IMR-90 (cell line): Measurements from ENCODE around the gene TRAPPC3. TPM values are rescaled to one million over a fixed set of nuclear protein-coding genes. Genes with fewer than 3 reads are reported as not detected.

Experiments used
- ATAC-seq: fragments of 200-7000 bp; cut with Tn5 transposase; 2 replicates; pipeline ENCODE4 v1.9.1; 2020; ENCODE audit warnings: low read depth, mild to moderate bottlenecking, moderate library complexity
- BruUV-seq: library from RNA; stranded (reverse); fragments of 400-500 nt; replicated peaks from 2 replicates; lab custom pipeline; 2021; lab: Mats Ljungman, UMichigan
- CTCF ChIA-PET: fragments of 300-600 bp; formaldehyde crosslinking; extraction: SDS; loops from one replicate; lab custom pipeline; 2021; ENCODE audit warnings: antibody characterized with exemption; lab: Yijun Ruan, JAX
- POLR2A ChIA-PET: fragments of 300-600 bp; sonication (Branson Sonifier 250); formaldehyde crosslinking; loops from one replicate; lab custom pipeline; 2022; ENCODE audit warnings: antibody characterized with exemption; ENCODE audit not compliant: unreplicated experiment; lab: Charles Lee
- DNase-seq: peaks from one replicate; pipeline ENCODE4 v3.0.0; 2013
- H2AFZ ChIP-seq: replicated peaks from 2 replicates; pipeline ENCODE3; 2013; ENCODE audit warnings: low read length, mild to moderate bottlenecking; ENCODE audit not compliant: poor library complexity
- H2AK5ac ChIP-seq: 2 replicates; pipeline ENCODE4 v1.6.1; 2013; ENCODE audit warnings: low read depth, low read length, inconsistent platforms
- H2AK9ac ChIP-seq: replicated peaks from 2 replicates; pipeline ENCODE3; 2013; ENCODE audit warnings: mild to moderate bottlenecking, low read depth, low read length, moderate library complexity; ENCODE audit not compliant: poor library complexity
- H2BK120ac ChIP-seq: 2 replicates; pipeline ENCODE4 v1.6.1; 2013; ENCODE audit warnings: low read depth, low read length, inconsistent platforms
- H2BK15ac ChIP-seq: 3 replicates; pipeline ENCODE4 v1.6.1; 2013; ENCODE audit warnings: low read depth, low read length, inconsistent platforms
- H2BK20ac ChIP-seq: 2 replicates; pipeline ENCODE4 v1.6.1; 2013; ENCODE audit warnings: low read depth, mild to moderate bottlenecking, inconsistent platforms, low read length, moderate library complexity
- H2BK5ac ChIP-seq: 2 replicates; pipeline ENCODE4 v1.6.1; 2013; ENCODE audit warnings: mild to moderate bottlenecking, low read depth, low read length, inconsistent platforms; ENCODE audit not compliant: poor library complexity, severe bottlenecking
- H3K14ac ChIP-seq: replicated peaks from 2 replicates; pipeline ENCODE4 v1.6.1; 2013; ENCODE audit warnings: low read depth, low read length, inconsistent platforms
- H3K18ac ChIP-seq: 2 replicates; pipeline ENCODE4 v1.6.1; 2013; ENCODE audit warnings: low read depth, low read length, control low read depth
- H3K23ac ChIP-seq: 2 replicates; pipeline ENCODE4 v1.6.1; 2013; ENCODE audit warnings: low read depth, low read length, inconsistent platforms
- H3K27ac ChIP-seq: 2 replicates; pipeline ENCODE4 v1.5.1; 2013; ENCODE audit warnings: mild to moderate bottlenecking, control low read depth, low read length; ENCODE audit not compliant: insufficient read depth
- H3K27me3 ChIP-seq: 2 replicates; pipeline ENCODE4 v1.6.1; 2013; ENCODE audit warnings: low read length; ENCODE audit not compliant: control insufficient read depth, insufficient read depth
- H3K36me3 ChIP-seq: 2 replicates; pipeline ENCODE4 v1.6.1; 2013; ENCODE audit warnings: low read length, mixed read lengths; ENCODE audit not compliant: control insufficient read depth, insufficient read depth
- H3K4ac ChIP-seq: 2 replicates; pipeline ENCODE4 v1.6.1; 2013; ENCODE audit warnings: low read depth, low read length, inconsistent platforms
- H3K4me1 ChIP-seq: 2 replicates; pipeline ENCODE4 v1.6.1; 2013; ENCODE audit warnings: low read length, mixed read lengths; ENCODE audit not compliant: control insufficient read depth, insufficient read depth
- H3K4me2 ChIP-seq: 2 replicates; pipeline ENCODE4 v1.6.1; 2013; ENCODE audit warnings: low read depth, mild to moderate bottlenecking, control low read depth, low read length, moderate library complexity
- H3K4me3 ChIP-seq: 2 replicates; pipeline ENCODE4 v1.5.1; 2013; ENCODE audit warnings: low read depth, mild to moderate bottlenecking, control low read depth, low read length, moderate library complexity; ENCODE audit not compliant: insufficient read depth
- H3K56ac ChIP-seq: 2 replicates; pipeline ENCODE4 v1.6.1; 2013; ENCODE audit warnings: low read length, inconsistent platforms; ENCODE audit not compliant: insufficient read depth; ENCODE audit errors: extremely low read depth
- H3K79me1 ChIP-seq, 2 experiments: 2 replicates each; pipeline ENCODE4 v1.6.1; 2013; ENCODE audit warnings: low read length in 2 of 2, inconsistent platforms in 1 of 2, low read depth in 1 of 2
- H3K9ac ChIP-seq: 2 replicates; pipeline ENCODE4 v1.6.1; 2013; ENCODE audit warnings: low read depth, low read length, control low read depth
- H3K9me1 ChIP-seq: 2 replicates; pipeline ENCODE4 v1.6.1; 2013; ENCODE audit warnings: low read length, inconsistent platforms; ENCODE audit not compliant: insufficient read depth
- H3K9me3 ChIP-seq: 2 replicates; pipeline ENCODE4 v1.6.1; 2013; ENCODE audit warnings: low read length; ENCODE audit not compliant: control insufficient read depth, insufficient read depth
- H4K20me1 ChIP-seq: 2 replicates; pipeline ENCODE4 v1.6.1; 2013; ENCODE audit warnings: low read length, inconsistent platforms; ENCODE audit not compliant: insufficient read depth
- H4K5ac ChIP-seq: 2 replicates; pipeline ENCODE4 v1.6.1; 2013; ENCODE audit warnings: mild to moderate bottlenecking, low read depth, low read length, control low read depth
- H4K8ac ChIP-seq, 2 experiments: 2 replicates each; pipeline ENCODE4 v1.6.1; 2013; ENCODE audit warnings: low read depth in 2 of 2, low read length in 2 of 2, control low read depth in 1 of 2, inconsistent platforms in 1 of 2
- H4K91ac ChIP-seq: 2 replicates; pipeline ENCODE4 v1.6.1; 2013; ENCODE audit warnings: low read depth, low read length, inconsistent platforms; ENCODE audit not compliant: insufficient read depth
- FOS ChIP-seq: fragments of 150-350 bp; IDR thresholded peaks from 2 replicates; pipeline ENCODE4 v1.6.1; 2016; ENCODE audit warnings: low read depth, low read length
- MAFK ChIP-seq: IDR thresholded peaks from 2 replicates; pipeline ENCODE4 v1.6.1; 2012; ENCODE audit warnings: low read depth, low read length, improper control_type of control experiment
- MAZ ChIP-seq: IDR thresholded peaks from 2 replicates; pipeline ENCODE4 v1.6.1; 2012; ENCODE audit warnings: low read depth, mild to moderate bottlenecking, low read length, improper control_type of control experiment, moderate library complexity, borderline replicate concordance
- POLR2A ChIP-seq: IDR thresholded peaks from 2 replicates; pipeline ENCODE4 v1.6.1; 2012; ENCODE audit warnings: mild to moderate bottlenecking, low read depth, low read length
- RAD21 ChIP-seq: IDR thresholded peaks from 2 replicates; pipeline ENCODE4 v1.6.1; 2012; ENCODE audit warnings: low read length, improper control_type of control experiment
- SMC3 ChIP-seq: fragments of 150-350 bp; IDR thresholded peaks from 2 replicates; pipeline ENCODE4 v1.6.1; 2016; ENCODE audit warnings: low read depth, mild to moderate bottlenecking, antibody characterized with exemption, low read length, moderate library complexity
- WGBS, 2 experiments: methylation state at CpG; one replicate each; pipeline versions ENCODE4 v1.1.5 to v1.1.7; 2013; ENCODE audit warnings: missing lambda C conversion rate in 2 of 2; ENCODE audit not compliant: insufficient read length in 1 of 2; ENCODE audit errors: extremely low coverage in 2 of 2; 5-methylcytosine and 5-hydroxymethylcytosine counted together
- dilution Hi-C: fragments of 300-500 bp; cut with HindIII; formaldehyde crosslinking; loops from one replicate; pipeline ENCODE4 v1.14.3; 2018; ENCODE audit warnings: low sequenced_read_pairs; ENCODE audit not compliant: unreplicated experiment
- in situ Hi-C: fragments of 300-500 bp; cut with MboI; formaldehyde crosslinking; loops from 3 replicates; pipeline ENCODE4 v1.14.3; 2019; ENCODE audit warnings: low sequenced_read_pairs, inconsistent platforms, mixed read lengths
- intact Hi-C: fragments of 100-400 bp; cut with micrococcal nuclease; formaldehyde crosslinking; loops from 2 replicates; pipeline ENCODE4 v1.10.0; 2022
- polyA plus RNA-seq, 3 experiments: library from polyadenylated mRNA; depleted of rRNA; stranded (reverse); fragments of >200 nt; gene quantifications; 2 replicates each; pipeline ENCODE4 v1.2.3, GENCODE V29; 2012; ENCODE audit warnings: low replicate concordance in 1 of 3
- total RNA-seq: library from RNA; depleted of rRNA; stranded (reverse); fragments of >200 nt; gene quantifications from 2 replicates; pipeline ENCODE4 v1.2.3, GENCODE V29; 2012
- TF ChIP-seq, protein P1 (sequence below): conservative IDR thresholded peaks from 2 replicates; pipeline ENCODE4 v1.5.1; 2012; ENCODE audit warnings: mild to moderate bottlenecking, low read depth, low read length, improper control_type of control experiment

Gene TRAPPC3
- total and polyA plus RNA-seq, 2 of the 4 experiments (the other 2 are of a cell fraction), result 76.0 to 77.8 TPM

DNA sequence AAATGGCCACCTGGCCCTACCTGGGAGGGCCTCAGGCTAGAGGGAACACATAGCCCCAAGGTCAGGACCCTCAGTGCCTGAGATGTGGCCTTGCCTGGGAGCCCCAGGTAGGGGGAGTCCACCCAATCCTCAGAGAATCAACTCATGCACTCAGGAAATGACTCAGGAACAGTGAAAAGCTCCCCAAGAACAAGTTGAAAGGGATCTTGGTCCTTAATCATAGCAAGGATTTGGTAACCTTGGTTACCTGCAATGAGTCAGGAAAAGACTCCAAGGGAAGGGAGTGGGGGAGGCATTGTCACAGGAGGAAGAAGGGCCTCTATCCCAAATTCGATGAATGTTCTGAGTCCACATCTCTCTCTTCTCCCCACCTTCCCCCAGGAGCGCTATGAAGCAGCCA, 23.7 kb upstream of the TRAPPC3 start:
- intact Hi-C loops (no loop called here), in situ Hi-C loops (no loop called here), dilution Hi-C loops (no loop called here)
- Histone ChIP-seq H3K23ac (0 out of 2 replicates have a peak overlapping the region, but pooled peaks have one; percentile 29), H3K4ac (peak overlapping the region; percentile 14), H3K27me3 (no peaks in the 10 kb centered on the region), H2BK20ac (no peak overlapping the region), H3K36me3 (peaks cover 73% of the 10 kb centered on the region), H2BK5ac (peak overlapping the region; percentile 38), H4K5ac (no peak overlapping the region), H3K9ac (no peak overlapping the region), H4K8ac (peak overlapping the region in 1 of 2 experiments; percentile 71; a peak in 2 of 4 replicates), H3K4me3 (no peak overlapping the region), H2AFZ (peak overlapping the region; percentile 51), H2BK15ac (no peak overlapping the region), H3K27ac (no peak overlapping the region; the same call in 1 of the 2 replicates), H4K20me1 (peaks cover 79% of the 10 kb centered on the region), H4K91ac (no peak overlapping the region), H2AK5ac (peak overlapping the region; percentile 5; the same call in 1 of the 2 replicates), H3K9me3 (no peaks in the 10 kb centered on the region), H3K79me1 (peaks cover 50 to 80% of the 10 kb centered on the region in 2 experiments), H3K9me1 (peaks cover 13% of the 10 kb centered on the region), H2BK120ac (no peak overlapping the region), H3K56ac (no peak overlapping the region), H3K4me1 (peaks cover 6% of the 10 kb centered on the region), H3K14ac (no peak overlapping the region), H2AK9ac (peak overlapping the region; percentile 75), H3K4me2 (no peak overlapping the region), H3K18ac (no peak overlapping the region)
- ATAC-seq, result peak; percentile 31
- POLR2A ChIA-PET, result interaction anchor here (0.5 kb wide), 1 partner anchor 122 kb away, joined by 4 read pairs; no protein-coding TSS in a partner anchor
- no CpG with 5 or more reads among the region's 2 CpGs for WGBS, 2 experiments
- CTCF ChIA-PET, result no interaction called here
- no peak for TF ChIP-seq MAFK
- TF ChIP-seq RAD21, result 0 out of 2 replicates have a peak, but pooled peaks have one; percentile 3
- TF ChIP-seq MAZ, result no peak
- TF ChIP-seq POLR2A, result no peak
- TF ChIP-seq SMC3, result no peak
- TF ChIP-seq, protein P1, sequence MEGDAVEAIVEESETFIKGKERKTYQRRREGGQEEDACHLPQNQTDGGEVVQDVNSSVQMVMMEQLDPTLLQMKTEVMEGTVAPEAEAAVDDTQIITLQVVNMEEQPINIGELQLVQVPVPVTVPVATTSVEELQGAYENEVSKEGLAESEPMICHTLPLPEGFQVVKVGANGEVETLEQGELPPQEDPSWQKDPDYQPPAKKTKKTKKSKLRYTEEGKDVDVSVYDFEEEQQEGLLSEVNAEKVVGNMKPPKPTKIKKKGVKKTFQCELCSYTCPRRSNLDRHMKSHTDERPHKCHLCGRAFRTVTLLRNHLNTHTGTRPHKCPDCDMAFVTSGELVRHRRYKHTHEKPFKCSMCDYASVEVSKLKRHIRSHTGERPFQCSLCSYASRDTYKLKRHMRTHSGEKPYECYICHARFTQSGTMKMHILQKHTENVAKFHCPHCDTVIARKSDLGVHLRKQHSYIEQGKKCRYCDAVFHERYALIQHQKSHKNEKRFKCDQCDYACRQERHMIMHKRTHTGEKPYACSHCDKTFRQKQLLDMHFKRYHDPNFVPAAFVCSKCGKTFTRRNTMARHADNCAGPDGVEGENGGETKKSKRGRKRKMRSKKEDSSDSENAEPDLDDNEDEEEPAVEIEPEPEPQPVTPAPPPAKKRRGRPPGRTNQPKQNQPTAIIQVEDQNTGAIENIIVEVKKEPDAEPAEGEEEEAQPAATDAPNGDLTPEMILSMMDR, result no peak
- TF ChIP-seq FOS, result peak; percentile 29; the same call in 1 of the 2 replicates
- peak; percentile 86 for DNase-seq
- BruUV-seq, result no TSS peak
